Measurements from ENCODE around the gene GPR37L1.
"Not testable (repeated sequence)": the region's sequence is repeated elsewhere in the genome, so short reads cannot be mapped to it uniquely, and the experiment has no call there.

Gene GPR37L1

DNA sequence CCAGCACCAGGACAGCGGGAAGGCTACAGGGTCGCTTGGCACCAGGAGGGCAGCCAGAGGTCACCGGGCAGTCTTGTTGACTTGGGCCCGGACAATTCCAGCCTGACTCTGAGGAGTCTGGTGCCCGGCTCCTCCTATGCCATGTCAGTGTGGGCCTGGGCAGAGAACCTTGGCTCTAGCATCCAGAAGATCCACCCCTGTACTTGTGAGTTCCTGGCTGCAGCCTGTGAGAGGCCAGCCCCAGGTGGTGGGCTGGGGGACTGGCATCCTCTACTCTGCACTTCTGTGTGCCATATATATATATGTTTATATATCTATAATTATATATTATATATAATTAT is 49.3 kb downstream of the GPR37L1 start:
- Histone ChIP-seq H3K36me3 (ENCODE audit: control insufficient read depth, insufficient read depth, low read length) (no peaks in the 10 kb centered on the region), H3K9me3 (ENCODE audit: control insufficient read depth, low read length) (no peaks in the 10 kb centered on the region), H3K4me3 (ENCODE audit: low read length) (no peak overlapping the region), H3K9ac (ENCODE audit: low read length) (no peak overlapping the region), H3K4me1 (ENCODE audit: control insufficient read depth, insufficient read depth, low read length) (no peaks in the 10 kb centered on the region), H3K27me3 (ENCODE audit: control insufficient read depth, insufficient read depth, low read length) (no peaks in the 10 kb centered on the region)

DNA sequence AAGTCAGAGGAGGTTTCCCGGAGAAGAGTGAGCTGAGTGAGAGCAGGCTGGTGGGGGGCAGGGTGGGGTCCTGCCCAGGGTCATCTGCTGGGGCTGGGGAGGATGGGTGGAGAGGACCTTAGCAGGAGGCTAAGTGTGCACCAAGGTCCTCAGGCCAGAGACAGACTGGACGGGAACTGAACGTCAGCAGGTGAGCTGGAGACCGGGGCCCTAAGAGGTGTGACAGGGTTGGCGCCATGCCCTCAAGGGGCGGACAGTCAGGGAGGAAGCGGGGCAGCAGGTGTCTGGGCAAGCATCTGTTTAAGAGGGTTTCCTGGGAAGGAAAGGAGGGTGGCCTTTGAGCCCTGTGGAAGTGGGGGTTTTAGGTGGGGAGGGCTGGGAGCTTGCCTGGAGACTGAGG is 51.3 kb downstream of the GPR37L1 start:
- H3K4me3 ChIP-seq (ENCODE audit: low read length), result no peak overlapping the region
- no peaks in the 10 kb centered on the region for H3K36me3 ChIP-seq (ENCODE audit: control insufficient read depth, insufficient read depth, low read length)
- no peaks in the 10 kb centered on the region for H3K27me3 ChIP-seq (ENCODE audit: control insufficient read depth, insufficient read depth, low read length)
- no peaks in the 10 kb centered on the region for H3K9me3 ChIP-seq (ENCODE audit: control insufficient read depth, low read length)
- no peaks in the 10 kb centered on the region for H3K4me1 ChIP-seq (ENCODE audit: control insufficient read depth, insufficient read depth, low read length)
- no peak overlapping the region for H3K9ac ChIP-seq (ENCODE audit: low read length)

DNA sequence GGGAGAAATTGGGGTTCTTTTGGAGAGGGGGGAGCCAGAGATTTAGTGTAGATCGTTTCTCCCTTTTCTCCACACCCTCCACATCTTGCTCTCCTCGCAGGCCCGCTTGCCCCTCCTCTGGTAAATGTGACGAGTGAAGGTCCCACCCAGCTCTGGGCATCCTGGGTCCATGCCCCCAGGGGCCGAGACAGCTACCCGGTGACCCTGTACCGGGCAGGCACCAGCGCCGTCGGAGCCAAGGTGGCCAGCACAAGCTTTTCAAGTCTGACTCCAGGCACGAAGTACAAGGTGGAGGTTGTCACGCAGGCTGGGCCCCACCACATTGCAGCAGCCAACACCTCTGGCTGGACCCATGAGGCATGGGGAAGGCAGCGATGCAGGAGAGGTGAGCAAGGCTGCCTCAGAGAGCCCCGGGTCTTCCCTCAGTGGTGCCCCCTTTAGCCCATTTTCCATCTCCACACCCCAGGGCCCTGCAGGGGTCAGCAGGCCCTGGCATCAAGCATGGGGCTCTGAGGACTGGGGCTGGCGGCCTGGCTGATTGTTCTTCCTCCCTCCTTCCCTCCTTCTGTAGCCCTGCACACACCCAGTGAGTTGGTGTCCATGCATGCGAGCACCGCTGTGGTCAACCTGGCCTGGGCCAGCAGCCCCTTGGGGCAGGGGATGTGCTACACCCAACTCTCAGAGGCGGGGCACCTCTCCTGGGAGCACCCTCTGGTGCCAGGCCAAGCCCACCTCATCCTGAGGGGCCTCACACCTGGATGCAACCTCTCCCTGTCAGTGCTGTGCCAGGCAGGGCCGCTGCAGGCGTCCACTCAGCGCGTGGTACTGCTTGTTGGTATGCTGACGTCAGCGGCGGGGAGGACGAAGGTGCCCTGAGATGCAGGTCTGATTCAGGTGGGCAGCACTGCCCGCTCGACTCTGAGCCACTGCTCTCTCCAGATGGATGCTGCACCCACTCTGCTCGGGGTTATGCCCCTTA is 54.5 kb downstream of the GPR37L1 start:
- no peaks in the 10 kb centered on the region for H3K4me1 ChIP-seq (ENCODE audit: control insufficient read depth, insufficient read depth, low read length)
- no peak overlapping the region for H3K4me3 ChIP-seq (ENCODE audit: low read length)
- H3K36me3 ChIP-seq (ENCODE audit: control insufficient read depth, insufficient read depth, low read length), result no peaks in the 10 kb centered on the region
- no peak overlapping the region for H3K9ac ChIP-seq (ENCODE audit: low read length)
- H3K9me3 ChIP-seq (ENCODE audit: control insufficient read depth, low read length), result no peaks in the 10 kb centered on the region
- peaks cover 9% of the 10 kb centered on the region for H3K27me3 ChIP-seq (ENCODE audit: control insufficient read depth, insufficient read depth, low read length)

DNA sequence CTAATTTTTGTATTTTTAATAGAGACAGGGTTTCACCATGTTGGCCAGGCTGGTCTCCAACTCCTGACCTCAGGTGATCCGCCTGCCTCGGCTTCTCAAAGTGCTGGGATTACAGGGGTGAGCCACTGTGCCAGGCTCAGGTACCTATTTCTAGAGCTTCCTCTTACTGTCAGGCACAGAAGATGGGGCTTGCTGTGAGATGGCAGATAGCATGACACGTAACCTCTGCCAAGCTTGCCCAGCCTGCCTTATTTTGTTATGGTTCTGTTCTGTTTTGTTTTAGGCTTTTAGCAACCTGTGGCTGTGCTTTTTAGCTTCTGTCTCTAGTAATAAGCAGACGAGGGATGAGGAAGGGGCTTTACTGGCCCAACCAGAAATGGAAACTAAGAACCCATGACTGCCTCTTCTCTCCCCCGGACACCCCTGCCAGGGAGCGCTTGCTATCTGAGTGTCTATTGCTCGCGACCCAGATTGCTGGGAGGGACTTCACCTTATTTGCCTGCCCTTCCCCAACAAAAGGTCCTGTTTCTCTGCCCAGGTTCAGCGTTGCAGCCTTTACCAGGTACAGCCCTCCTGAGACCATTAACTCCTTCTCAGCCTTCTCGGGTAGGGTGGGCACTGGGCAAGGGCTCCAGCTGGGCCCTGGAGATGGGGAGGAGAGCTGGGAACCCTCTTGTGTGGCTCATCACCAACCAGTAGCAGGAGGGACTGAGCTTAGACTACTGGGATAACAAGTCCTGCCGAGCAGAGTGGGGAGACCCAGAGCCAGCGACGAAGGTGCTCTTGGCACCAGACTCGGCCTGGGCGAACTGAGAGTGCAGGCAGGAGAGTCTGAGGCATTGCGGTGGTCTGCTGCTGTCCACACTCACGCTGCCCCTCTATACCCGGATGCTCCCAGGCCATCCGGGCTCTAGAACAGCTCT is 57.4 kb downstream of the GPR37L1 start:
- H3K4me1 ChIP-seq (ENCODE audit: control insufficient read depth, insufficient read depth, low read length), result peaks cover 7% of the 10 kb centered on the region
- peaks cover 17% of the 10 kb centered on the region for H3K27me3 ChIP-seq (ENCODE audit: control insufficient read depth, insufficient read depth, low read length)
- no peaks in the 10 kb centered on the region for H3K36me3 ChIP-seq (ENCODE audit: control insufficient read depth, insufficient read depth, low read length)
- no peak overlapping the region for H3K4me3 ChIP-seq (ENCODE audit: low read length)
- no peak overlapping the region for H3K9ac ChIP-seq (ENCODE audit: low read length)
- no peaks in the 10 kb centered on the region for H3K9me3 ChIP-seq (ENCODE audit: control insufficient read depth, low read length)

DNA sequence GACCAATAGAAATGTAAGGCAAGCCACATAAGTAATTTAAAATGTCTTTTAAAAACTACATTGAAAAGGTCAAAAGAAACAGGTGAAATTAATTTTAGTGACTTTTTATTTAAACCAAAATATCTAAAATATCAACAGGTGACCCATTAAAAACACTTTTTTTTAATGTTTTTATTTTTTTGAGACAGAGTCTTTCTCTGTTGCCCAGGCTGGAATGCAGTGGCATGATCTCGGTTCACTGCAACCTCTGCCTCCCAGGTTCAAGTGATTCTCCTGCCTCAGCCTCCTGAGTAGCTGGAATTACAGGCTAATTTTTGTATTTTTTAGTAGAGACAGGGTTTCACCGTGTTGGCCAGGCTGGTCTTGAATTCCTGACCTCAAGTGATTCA is 58.0 kb downstream of the GPR37L1 start:
- peaks cover 22% of the 10 kb centered on the region for H3K27me3 ChIP-seq (ENCODE audit: control insufficient read depth, insufficient read depth, low read length)
- not testable (repeated sequence) for H3K9ac ChIP-seq (ENCODE audit: low read length); H3K36me3 ChIP-seq (ENCODE audit: control insufficient read depth, insufficient read depth, low read length); H3K4me1 ChIP-seq (ENCODE audit: control insufficient read depth, insufficient read depth, low read length); H3K9me3 ChIP-seq (ENCODE audit: control insufficient read depth, low read length); H3K4me3 ChIP-seq (ENCODE audit: low read length)

DNA sequence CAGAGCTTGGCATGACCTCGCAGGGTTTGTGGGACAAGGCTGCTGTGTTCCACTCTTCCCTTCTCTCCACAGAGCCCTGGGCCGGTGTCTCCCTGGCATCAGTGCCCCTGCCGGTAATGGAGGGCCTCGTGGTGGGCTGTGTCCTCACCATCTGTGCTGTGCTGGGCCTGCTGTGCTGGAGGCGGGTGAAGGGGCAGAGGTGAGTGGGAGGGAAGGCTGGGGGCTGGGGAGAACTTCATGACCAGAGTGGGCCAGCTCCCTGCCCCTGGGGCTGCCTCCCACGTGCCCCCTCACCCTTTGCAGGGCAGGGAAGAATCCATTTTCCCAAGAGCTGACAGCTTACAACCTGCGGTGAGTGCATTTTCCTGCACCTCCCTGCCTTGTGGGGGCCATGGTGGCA is 58.9 kb downstream of the GPR37L1 start:
- peaks cover 26% of the 10 kb centered on the region for H3K27me3 ChIP-seq (ENCODE audit: control insufficient read depth, insufficient read depth, low read length)
- no peaks in the 10 kb centered on the region for H3K36me3 ChIP-seq (ENCODE audit: control insufficient read depth, insufficient read depth, low read length)
- no peaks in the 10 kb centered on the region for H3K9me3 ChIP-seq (ENCODE audit: control insufficient read depth, low read length)
- H3K4me1 ChIP-seq (ENCODE audit: control insufficient read depth, insufficient read depth, low read length), result peaks cover 7% of the 10 kb centered on the region
- H3K9ac ChIP-seq (ENCODE audit: low read length), result no peak overlapping the region
- no peak overlapping the region for H3K4me3 ChIP-seq (ENCODE audit: low read length)

DNA sequence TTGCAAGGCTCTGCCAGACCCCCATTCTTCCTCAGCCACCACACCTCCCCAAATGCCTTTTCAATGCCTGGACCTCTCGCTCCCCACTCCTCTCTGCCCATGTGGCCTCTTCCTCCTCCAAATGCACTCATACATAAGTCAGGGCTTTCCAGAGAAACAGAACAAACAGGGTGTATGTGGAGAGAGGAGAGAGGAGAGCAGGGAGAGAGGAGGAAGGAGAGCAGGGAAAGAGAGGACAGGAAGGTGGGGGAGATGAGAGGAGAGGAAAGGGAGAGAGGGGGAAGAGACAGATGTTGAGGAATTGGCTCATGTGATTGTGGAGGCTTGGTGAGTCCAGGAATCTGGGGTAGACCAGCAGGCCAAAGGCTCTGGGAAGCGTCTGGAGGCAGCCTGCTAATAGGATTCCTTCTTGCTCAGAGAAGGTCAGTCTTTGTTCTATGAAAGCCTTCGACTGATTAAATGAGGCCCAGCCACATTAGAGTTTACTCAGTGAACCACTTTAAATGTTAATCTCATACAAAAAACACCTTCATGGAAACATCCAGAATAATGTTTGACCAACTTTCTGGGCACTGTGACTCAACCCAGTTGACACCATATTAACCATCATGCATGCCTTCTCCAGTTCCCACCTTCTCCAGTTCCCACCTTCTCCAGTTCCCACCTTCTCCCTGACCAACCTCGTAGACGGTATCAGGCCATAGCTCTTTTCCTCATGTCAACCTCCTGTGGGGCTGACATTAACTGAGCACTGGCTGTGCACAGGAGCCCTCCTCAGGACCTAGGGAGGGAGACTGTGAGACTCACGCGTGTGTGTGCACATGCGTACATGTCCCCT is 59.5 kb downstream of the GPR37L1 start:
- Histone ChIP-seq H3K27me3 (ENCODE audit: control insufficient read depth, insufficient read depth, low read length) (peaks cover 27% of the 10 kb centered on the region), H3K4me3 (ENCODE audit: low read length) (no peak overlapping the region), H3K36me3 (ENCODE audit: control insufficient read depth, insufficient read depth, low read length) (no peaks in the 10 kb centered on the region), H3K9ac (ENCODE audit: low read length) (no peak overlapping the region), H3K4me1 (ENCODE audit: control insufficient read depth, insufficient read depth, low read length) (peaks cover 7% of the 10 kb centered on the region), H3K9me3 (ENCODE audit: control insufficient read depth, low read length) (no peaks in the 10 kb centered on the region)

Measured in mucosa of stomach (tissue), 1 donor.